Endothelial cell of umbilical vein (primary cell): Measurements from ENCODE around the gene SPTLC2. TPM values are rescaled to one million over a fixed set of nuclear protein-coding genes. Genes with fewer than 3 reads are reported as not detected.

ENCODE experiments used
- BruUV-seq: library from RNA; stranded (reverse); fragments of 400-500 nt; replicated peaks from 2 replicates; lab custom pipeline; 2021; lab: Mats Ljungman, UMichigan
- CTCF ChIA-PET: fragments of 300-600, 350-600 bp; sonication (Branson Sonifier 250); formaldehyde crosslinking; loops from one replicate; lab custom pipeline; 2021; ENCODE audit warnings: antibody characterized with exemption, inconsistent platforms; lab: Charles Lee
- POLR2A ChIA-PET: fragments of 300-600, 350-600 bp; sonication (Branson Sonifier 250); formaldehyde crosslinking; loops from one replicate; lab custom pipeline; 2021; ENCODE audit warnings: antibody characterized with exemption, inconsistent platforms; lab: Charles Lee
- DNase-seq: peaks from one replicate; pipeline ENCODE4 v3.0.0-alpha.2; 2011; ENCODE audit warnings: low read depth, low spot score
- FAIRE-seq: peaks from 2 replicates; lab custom pipeline; 2011; peaks lifted over from hg19 to GRCh38; lab: Jason Lieb, UNC
- H2AFZ ChIP-seq: 2 replicates; pipeline ENCODE4 v1.6.0; 2012; ENCODE audit warnings: low read depth, low read length, control low read depth, inconsistent platforms
- H3K27ac ChIP-seq: 2 replicates; pipeline ENCODE4 v1.5.1; 2011; ENCODE audit warnings: low read depth, mild to moderate bottlenecking, control low read depth, low read length, moderate library complexity; ENCODE audit not compliant: insufficient read depth
- H3K27me3 ChIP-seq, 2 experiments: 2 replicates each; pipeline versions ENCODE4 v1.6.0 to v1.6.1; 2011; ENCODE audit warnings: low read length in 2 of 2, mixed read lengths in 1 of 2; ENCODE audit not compliant: control insufficient read depth in 2 of 2, insufficient read depth in 2 of 2
- H3K36me3 ChIP-seq, 2 experiments: 2 replicates in 1 of 2; 3 replicates in 1 of 2; pipeline ENCODE4 v1.5.1; 2011; ENCODE audit warnings: low read length in 2 of 2, mild to moderate bottlenecking in 1 of 2, moderate library complexity in 1 of 2; ENCODE audit not compliant: control insufficient read depth in 2 of 2, insufficient read depth in 2 of 2; ENCODE audit errors: extremely low read depth in 1 of 2
- H3K4me1 ChIP-seq: 3 replicates; pipeline ENCODE4 v1.5.1; 2011; ENCODE audit warnings: mild to moderate bottlenecking, low read length; ENCODE audit not compliant: control insufficient read depth, insufficient read depth; ENCODE audit errors: extremely low read depth
- H3K4me2 ChIP-seq: 2 replicates; pipeline ENCODE4 v1.6.1; 2011; ENCODE audit warnings: low read length, control low read depth, mixed read lengths; ENCODE audit not compliant: insufficient read depth
- H3K4me3 ChIP-seq, 3 experiments: fragments of 200-600 bp in 1 of 3; sonication (generic), shearing (Covaris generic) in 1 of 3; replicated peaks in 1 of 3; 2 replicates each; pipeline ENCODE4 v1.5.1; 2011 to 2016; ENCODE audit warnings: control low read depth in 3 of 3, low read length in 3 of 3, mild to moderate bottlenecking in 2 of 3, inconsistent platforms in 1 of 3, low read depth in 1 of 3, moderate library complexity in 1 of 3; ENCODE audit not compliant: insufficient read depth in 1 of 3
- H3K79me2 ChIP-seq: 2 replicates; pipeline ENCODE4 v1.6.0; 2012; ENCODE audit warnings: low read length, inconsistent platforms; ENCODE audit not compliant: control insufficient read depth, insufficient read depth
- H3K9ac ChIP-seq: replicated peaks from 2 replicates; pipeline ENCODE3; 2011; ENCODE audit warnings: low read length, control low read depth; ENCODE audit not compliant: insufficient read depth; ENCODE audit errors: extremely low read depth
- H3K9me1 ChIP-seq: replicated peaks from 3 replicates; pipeline ENCODE4 v1.6.0; 2011; ENCODE audit warnings: mild to moderate bottlenecking, low read length; ENCODE audit not compliant: control insufficient read depth, insufficient read depth; ENCODE audit errors: extremely low read depth
- H3K9me3 ChIP-seq: replicated peaks from 2 replicates; pipeline ENCODE4 v1.5.1; 2012; ENCODE audit warnings: low read length, inconsistent platforms; ENCODE audit not compliant: control insufficient read depth, insufficient read depth
- H4K20me1 ChIP-seq: replicated peaks from 2 replicates; pipeline ENCODE3; 2011; ENCODE audit warnings: mild to moderate bottlenecking, low read length; ENCODE audit not compliant: control insufficient read depth, insufficient read depth; ENCODE audit errors: extremely low read depth
- CTCF ChIP-seq, 2 donors: IDR thresholded peaks; 1 replicate in 1 of 2; 2 replicates in 1 of 2; pipeline ENCODE4 v1.5.1; 2011; ENCODE audit warnings: low read length in 2 of 2, mild to moderate bottlenecking in 2 of 2, moderate library complexity in 2 of 2, control low read depth in 1 of 2, inconsistent platforms in 1 of 2, low read depth in 1 of 2; ENCODE audit not compliant: insufficient read depth in 1 of 2; ENCODE audit errors: extremely low read depth in 1 of 2
- EZH2 ChIP-seq: IDR thresholded peaks from 2 replicates; pipeline ENCODE4 v1.6.1; 2012; ENCODE audit warnings: borderline replicate concordance, low read depth, mild to moderate bottlenecking, moderate library complexity, low read length, inconsistent platforms; ENCODE audit not compliant: severe bottlenecking
- FOS ChIP-seq: IDR thresholded peaks from 2 replicates; pipeline ENCODE4 v1.6.1; 2011; ENCODE audit warnings: mild to moderate bottlenecking, low read length, moderate library complexity, borderline replicate concordance; ENCODE audit not compliant: insufficient read depth
- GATA2 ChIP-seq: IDR thresholded peaks from 2 replicates; pipeline ENCODE4 v1.7.0; 2011; ENCODE audit warnings: low read depth, mild to moderate bottlenecking, moderate library complexity, mixed read lengths, low read length; ENCODE audit not compliant: insufficient read length, insufficient read depth
- JUN ChIP-seq: IDR thresholded peaks from 2 replicates; pipeline ENCODE4 v1.6.1; 2011; ENCODE audit warnings: borderline replicate concordance, low read depth; ENCODE audit not compliant: insufficient read length, insufficient read depth
- MAX ChIP-seq: IDR thresholded peaks from 2 replicates; pipeline ENCODE4 v1.6.1; 2011; ENCODE audit not compliant: insufficient read depth, insufficient read length
- MYC ChIP-seq: IDR thresholded peaks from one replicate; pipeline ENCODE4 v1.6.1; 2011; ENCODE audit warnings: mild to moderate bottlenecking, low read depth, low read length
- POLR2A ChIP-seq: IDR thresholded peaks from 2 replicates; pipeline ENCODE4 v1.6.1; 2012; ENCODE audit warnings: low read depth, mild to moderate bottlenecking, control low read depth, low read length
- POLR2AphosphoS5 ChIP-seq: IDR thresholded peaks from 2 replicates; pipeline ENCODE4 v1.6.1; 2012; ENCODE audit warnings: low read depth, mild to moderate bottlenecking, control low read depth, low read length, moderate library complexity; ENCODE audit not compliant: insufficient read depth
- dilution Hi-C: fragments of 300-500 bp; cut with MboI; formaldehyde crosslinking; loops from one replicate; pipeline ENCODE4 v1.15.0; 2019; ENCODE audit warnings: low sequenced_read_pairs; ENCODE audit not compliant: extremely low pct_ligation_motif_present
- intact Hi-C: fragments of 100-400 bp; cut with micrococcal nuclease; formaldehyde crosslinking; loops from one replicate; pipeline ENCODE4 v1.10.0; 2022
- polyA plus RNA-seq, 4 experiments: library from polyadenylated mRNA; depleted of rRNA in 3 of 4; stranded (reverse) in 3 of 4; unstranded in 1 of 4; fragments of >200 nt; gene quantifications; 2 replicates each; pipeline versions ENCODE4 v1.2.1 to v1.2.3, GENCODE V29; 2011 to 2012; ENCODE audit warnings: missing spikeins in 1 of 4
- total RNA-seq: library from RNA; stranded (reverse); gene quantifications from 2 replicates; pipeline ENCODE4 v1.2.3, GENCODE V29; 2021

Gene SPTLC2
- total and polyA plus RNA-seq, 2 donors (not counting 3 experiments of a cell fraction or from before 2014, with no cell fraction given) = 19.1 to 71.3 TPM

GRCh38 chr14:77659831-77660230 lies 43.4 kb upstream of the SPTLC2 start:
- H3K9ac ChIP-seq = no peak overlapping the region
- no peaks in the 10 kb centered on the region for H3K9me3 ChIP-seq
- DNase-seq (no peak), FAIRE-seq (no peak)
- intact Hi-C loops = loop anchor here (5.0 to 10.0 kb wide), 4 partner anchors 102 to 935 kb away; partner anchors contain the start of genes AHSA1, SNW1 and VIPAS39
- H4K20me1 ChIP-seq = no peaks in the 10 kb centered on the region
- H3K27me3 ChIP-seq = no peaks in the 10 kb centered on the region
- H3K4me3 ChIP-seq = no peak overlapping the region
- no peak overlapping the region for H3K27ac ChIP-seq
- no peak overlapping the region for H2AFZ ChIP-seq
- CTCF ChIA-PET = interaction anchor here (5.2 kb wide), 1 partner anchor 906 kb away, joined by 36 read pairs; no protein-coding TSS in a partner anchor
- no TSS peak for BruUV-seq
- POLR2A ChIA-PET = interaction anchor here (0.6 kb wide), 1 partner anchor 873 kb away, joined by 3 read pairs; no protein-coding TSS in a partner anchor
- no peaks in the 10 kb centered on the region for H3K9me1 ChIP-seq
- dilution Hi-C loops = no loop called here
- no peak overlapping the region for H3K4me2 ChIP-seq
- TF ChIP-seq POLR2AphosphoS5 (no peak), CTCF (IDR thresholded peaks at IDR 0.05; ENCODE audit: extremely low read depth in 1 of 2, insufficient read depth in 1 of 2, low read depth in 1 of 2, low read length in 2 of 2) (no peak), MAX (no peak), POLR2A (no peak), EZH2 (no peak), MYC (no peak), GATA2 (no peak), FOS (no peak), JUN (no peak)
- H3K36me3 ChIP-seq = no peaks in the 10 kb centered on the region
- peaks cover 12% of the 10 kb centered on the region for H3K4me1 ChIP-seq
- no peaks in the 10 kb centered on the region for H3K79me2 ChIP-seq
